ENCODE results near the gene TARS1.
"Not testable (repeated sequence)": the region's sequence is repeated elsewhere in the genome, so short reads cannot be mapped to it uniquely, and the experiment has no call there.

TARS1 gene

DNA sequence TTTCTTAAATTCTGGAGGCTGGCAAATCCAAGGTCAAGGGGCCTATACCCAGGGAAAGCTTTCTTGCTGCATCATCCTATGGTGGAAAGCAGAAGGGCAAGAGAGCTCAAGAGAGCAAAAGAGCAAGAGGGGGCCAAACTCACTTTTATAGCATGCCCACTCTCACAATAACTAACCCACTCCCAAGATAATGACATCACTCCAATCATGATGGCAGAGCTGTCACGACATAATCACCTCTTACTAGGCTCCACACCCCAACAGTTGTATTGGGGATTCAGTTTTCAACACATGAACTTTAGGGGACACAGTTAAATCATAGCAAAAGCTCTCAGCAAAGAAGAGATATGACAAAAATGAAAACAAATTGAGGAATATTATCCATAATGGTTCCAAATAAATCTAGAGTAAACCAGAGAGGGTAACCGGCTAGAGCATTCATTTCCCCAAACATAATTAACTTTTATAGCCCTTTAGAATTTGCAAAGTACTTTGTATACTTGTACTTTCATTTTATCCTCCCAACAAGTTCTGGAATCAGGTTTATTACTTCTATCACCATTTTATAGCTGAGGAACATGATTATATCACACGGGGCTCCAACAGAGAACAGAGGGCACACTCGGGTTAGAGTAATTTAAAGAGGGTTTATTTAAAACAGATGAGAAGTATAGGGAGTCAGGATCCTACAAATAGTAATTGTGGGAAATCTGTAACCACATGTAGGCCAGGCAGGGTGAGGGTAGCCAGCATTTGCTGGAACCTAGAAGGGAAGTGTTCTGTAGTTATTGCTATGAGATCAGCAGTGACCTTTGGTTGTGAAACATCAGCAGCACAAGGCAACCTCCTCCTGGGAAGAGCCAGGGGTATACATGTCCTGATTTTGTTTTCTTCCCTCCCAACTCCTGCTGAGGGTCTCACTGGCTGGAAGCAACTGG, 7.2 kb upstream of the TARS1 start:
- Histone ChIP-seq H4K20me1 (no peaks in the 10 kb centered on the region), H3K27me3 (no peaks in the 10 kb centered on the region), H3K4me2 (peak overlapping the region in 2 of 11 experiments; percentile 42 to 71; a peak in 4 of 22 replicates), H3K36me3 (no peaks in the 10 kb centered on the region), H3K9ac (no peak overlapping the region), H3K4me3 (no peak overlapping the region), H3K27ac (no peak overlapping the region), H3K9me3 (replicated peaks in 1 of 11) (peaks cover 8 to 18% (median 12%) of the 10 kb centered on the region in 11 experiments; a peak in 20 of 22 replicates), H3K4me1 (peaks cover 0 to 13% (median 2%) of the 10 kb centered on the region in 10 experiments; a peak in 6 of 20 replicates)
- no peak for TF ChIP-seq Cebpa-rat (IDR thresholded peaks at IDR 0.05)

DNA sequence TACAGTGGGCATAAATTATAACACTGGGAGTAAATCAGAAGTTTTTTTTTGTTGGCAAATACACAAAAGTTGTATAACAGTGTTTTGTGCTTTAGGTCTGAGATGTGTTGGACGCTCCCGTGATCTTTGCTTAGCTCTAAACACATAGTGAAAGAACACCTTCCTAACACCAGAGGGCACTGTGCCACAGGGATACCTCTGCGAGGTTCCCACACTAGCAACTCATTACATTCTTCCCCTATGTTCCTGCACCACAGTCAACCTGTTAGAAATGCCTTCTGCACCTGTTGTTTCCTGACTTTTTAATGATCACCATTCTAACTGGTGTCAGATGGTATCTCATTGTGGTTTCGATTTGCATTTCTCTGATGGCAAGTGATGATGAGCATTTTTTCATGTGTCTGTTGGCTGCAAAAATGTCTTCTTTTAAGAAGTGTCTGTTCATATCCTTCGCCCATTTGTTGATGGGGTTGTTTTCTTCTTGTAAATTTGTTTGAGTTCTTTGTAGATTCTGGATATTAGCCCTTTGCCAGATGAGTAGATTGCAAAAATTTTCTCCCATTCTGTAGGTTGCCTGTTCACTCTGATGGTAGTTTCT, 4.8 kb upstream of the TARS1 start:
- H3K4me1 ChIP-seq: peaks cover 9 to 23% (median 12%) of the 10 kb centered on the region in 10 experiments
- not testable (repeated sequence) for H4K20me1 ChIP-seq; H3K4me3 ChIP-seq; H3K27me3 ChIP-seq; H3K36me3 ChIP-seq; H3K9me3 ChIP-seq (replicated peaks in 1 of 11); H3K27ac ChIP-seq; H3K9ac ChIP-seq
- 0 out of 22 replicates have a peak overlapping the region, but pooled peaks of 1 of the 11 experiments have one; percentile 30 for H3K4me2 ChIP-seq

DNA sequence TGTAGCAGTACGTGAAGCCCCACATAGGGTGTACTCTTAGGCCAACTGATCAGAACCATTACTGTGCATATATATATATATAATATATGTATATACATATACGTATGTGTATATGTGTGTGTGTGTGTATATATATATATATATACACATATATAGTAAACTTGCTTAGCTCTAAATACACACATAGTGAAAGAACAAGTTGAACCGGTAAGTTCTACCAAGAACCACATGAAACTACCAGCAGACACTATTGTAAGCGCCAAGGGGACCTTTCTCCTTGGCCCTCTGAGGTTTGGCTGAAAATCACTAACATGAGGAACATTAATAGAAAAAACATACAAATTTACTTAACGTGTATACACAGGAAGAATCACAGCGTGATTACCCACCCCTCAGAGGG, 1.8 kb upstream of the TARS1 start:
- H3K4me2 ChIP-seq: peak overlapping the region; percentile 71 to 91 (median 84)
- no peaks in the 10 kb centered on the region for H3K9me3 ChIP-seq (replicated peaks in 1 of 11)
- peak overlapping the region in 2 of 11 experiments; percentile 84 to 93; a peak in 4 of 22 replicates for H3K27ac ChIP-seq
- peaks cover 20 to 36% (median 25%) of the 10 kb centered on the region in 10 experiments for H3K4me1 ChIP-seq
- peaks cover 13 to 28% (median 25%) of the 10 kb centered on the region in 11 experiments; a peak in 21 of 22 replicates for H4K20me1 ChIP-seq
- TF ChIP-seq Cebpa-rat (IDR thresholded peaks at IDR 0.05): no peak
- peak overlapping the region in 9 of 10 experiments; percentile 72 to 85 (median 83); a peak in 15 of 20 replicates for H3K4me3 ChIP-seq
- H3K36me3 ChIP-seq: peaks cover 4 to 17% (median 12%) of the 10 kb centered on the region in 11 experiments; a peak in 16 of 22 replicates
- H3K9ac ChIP-seq: peak overlapping the region in 10 of 11 experiments; percentile 83 to 96 (median 92); a peak in 14 of 22 replicates
- no peaks in the 10 kb centered on the region for H3K27me3 ChIP-seq

DNA sequence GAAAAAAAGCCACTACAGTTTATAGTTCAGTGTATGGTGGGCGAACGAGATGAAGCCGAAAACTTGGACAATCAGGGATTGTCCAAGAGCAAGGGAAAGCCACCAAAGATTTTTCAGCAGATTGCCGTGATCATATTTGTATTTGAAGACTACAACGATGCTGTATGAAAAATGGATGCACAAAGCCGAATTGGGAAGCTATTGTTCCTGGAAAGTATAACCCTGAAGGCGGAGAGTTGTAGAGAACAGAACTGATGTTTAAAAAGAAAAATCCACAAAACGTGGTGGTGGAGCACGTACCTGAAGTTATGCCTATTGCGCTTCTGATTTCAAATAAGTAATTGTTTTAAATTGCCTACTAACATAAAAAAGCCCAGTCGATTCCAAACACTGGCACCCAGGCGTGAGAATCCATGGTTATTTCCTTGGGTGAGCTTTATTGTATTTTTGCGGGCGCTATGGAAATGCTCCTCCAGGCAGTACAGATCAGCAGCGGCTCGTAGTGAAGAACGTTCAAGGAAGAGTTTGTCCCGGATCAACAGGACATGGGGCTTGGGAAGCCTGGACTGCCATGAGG, 772 bp upstream of the TARS1 start:
- peaks cover 23 to 38% (median 35%) of the 10 kb centered on the region in 11 experiments; a peak in 21 of 22 replicates for H4K20me1 ChIP-seq
- no peaks in the 10 kb centered on the region for H3K9me3 ChIP-seq (replicated peaks in 1 of 11)
- H3K27ac ChIP-seq: peak overlapping the region; percentile 77 to 97 (median 93)
- H3K4me3 ChIP-seq: peak overlapping the region; percentile 72 to 85 (median 82)
- peaks cover 11 to 27% (median 22%) of the 10 kb centered on the region in 11 experiments; a peak in 21 of 22 replicates for H3K36me3 ChIP-seq
- H3K9ac ChIP-seq: peak overlapping the region; percentile 83 to 96 (median 91)
- no peak for TF ChIP-seq Cebpa-rat (IDR thresholded peaks at IDR 0.05)
- peaks cover 20 to 44% (median 28%) of the 10 kb centered on the region in 10 experiments for H3K4me1 ChIP-seq
- H3K4me2 ChIP-seq: peak overlapping the region; percentile 71 to 91 (median 84)
- no peaks in the 10 kb centered on the region for H3K27me3 ChIP-seq

DNA sequence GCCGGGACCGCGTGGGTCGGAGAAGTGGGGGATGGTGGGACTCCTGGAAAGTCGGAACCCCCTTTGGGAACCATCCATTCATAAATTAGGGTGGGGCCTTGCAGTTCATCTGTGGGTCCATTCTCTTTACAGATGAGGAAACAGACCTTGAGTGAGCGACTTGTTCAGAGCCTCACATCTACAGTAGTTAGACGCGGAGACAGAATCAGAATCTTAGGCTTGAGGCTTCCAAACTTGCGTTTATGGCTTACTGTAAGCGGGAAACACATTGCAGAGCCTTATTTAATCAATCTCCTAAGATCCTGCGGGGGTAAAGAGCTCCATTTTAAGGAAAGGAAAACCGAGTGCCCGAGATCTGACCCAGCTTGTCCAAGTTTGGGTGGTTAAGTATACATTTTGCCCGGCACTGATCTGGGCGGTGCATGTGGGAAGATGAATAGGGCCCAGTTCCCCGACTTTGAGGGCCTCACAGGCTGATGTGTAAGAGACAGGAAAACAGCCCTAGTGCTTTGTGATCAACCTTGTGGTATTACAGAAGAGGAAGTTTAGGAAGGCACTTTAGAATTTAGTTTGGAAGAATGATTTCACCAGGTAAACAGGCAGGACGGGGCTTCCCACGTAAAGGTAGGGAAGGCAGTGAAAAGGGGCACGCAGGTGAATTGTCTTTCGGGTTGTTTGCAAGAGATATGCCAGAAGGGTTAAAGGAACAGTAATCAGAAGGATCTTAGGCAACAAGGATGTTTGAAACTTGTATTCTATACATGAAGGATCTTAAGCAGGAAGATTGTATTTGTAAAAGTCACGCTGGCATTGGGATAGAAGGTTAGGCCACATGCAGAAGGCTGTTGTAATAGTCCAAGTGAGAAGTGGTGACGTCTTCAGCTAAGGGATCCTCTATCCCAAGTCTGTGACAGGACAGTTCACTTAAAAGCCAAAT, 744 bp downstream of the TARS1 start:
- Histone ChIP-seq H3K4me3 (peak overlapping the region; percentile 72 to 85 (median 82)), H3K4me1 (peaks cover 20 to 56% (median 28%) of the 10 kb centered on the region in 10 experiments), H3K27ac (peak overlapping the region; percentile 84 to 97 (median 93)), H4K20me1 (peaks cover 39 to 53% (median 51%) of the 10 kb centered on the region in 11 experiments; a peak in 21 of 22 replicates), H3K36me3 (peaks cover 26 to 42% (median 37%) of the 10 kb centered on the region in 11 experiments), H3K9me3 (replicated peaks in 1 of 11) (no peaks in the 10 kb centered on the region), H3K9ac (peak overlapping the region; percentile 83 to 96 (median 91)), H3K27me3 (no peaks in the 10 kb centered on the region), H3K4me2 (peak overlapping the region; percentile 75 to 95 (median 86))
- no peak for TF ChIP-seq Cebpa-rat (IDR thresholded peaks at IDR 0.05)

DNA sequence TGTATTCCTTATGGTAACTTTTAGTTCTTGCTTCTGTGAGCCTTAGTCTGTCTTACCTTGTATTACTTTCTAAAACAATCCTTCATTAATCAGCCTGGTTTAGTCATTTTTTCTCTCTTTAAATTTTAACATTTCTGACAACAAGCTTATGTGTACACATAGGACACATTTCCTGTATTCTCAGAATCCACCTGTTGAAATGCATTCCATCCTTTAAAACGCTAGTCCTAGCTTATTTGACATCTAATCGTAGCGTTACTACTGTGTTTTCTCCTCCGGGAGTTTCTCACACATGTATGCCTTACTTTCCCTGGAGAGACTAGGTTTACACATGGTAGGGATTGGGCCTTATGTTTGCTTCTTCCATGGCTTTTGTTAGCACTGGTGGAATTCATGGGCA, 3.8 kb downstream of the TARS1 start:
- Histone ChIP-seq H3K27me3 (no peaks in the 10 kb centered on the region), H3K4me3 (no peak overlapping the region), H3K36me3 (peaks cover 56 to 72% (median 67%) of the 10 kb centered on the region in 11 experiments), H3K9me3 (replicated peaks in 1 of 11) (no peaks in the 10 kb centered on the region), H3K9ac (no peak overlapping the region), H3K27ac (no peak overlapping the region), H3K4me1 (peaks cover 13 to 61% (median 22%) of the 10 kb centered on the region in 10 experiments), H4K20me1 (peaks cover 58 to 81% (median 78%) of the 10 kb centered on the region in 11 experiments; a peak in 21 of 22 replicates), H3K4me2 (peak overlapping the region in 7 of 11 experiments; percentile 7 to 91 (median 21); a peak in 6 of 22 replicates)
- no peak for TF ChIP-seq Cebpa-rat (IDR thresholded peaks at IDR 0.05)

DNA sequence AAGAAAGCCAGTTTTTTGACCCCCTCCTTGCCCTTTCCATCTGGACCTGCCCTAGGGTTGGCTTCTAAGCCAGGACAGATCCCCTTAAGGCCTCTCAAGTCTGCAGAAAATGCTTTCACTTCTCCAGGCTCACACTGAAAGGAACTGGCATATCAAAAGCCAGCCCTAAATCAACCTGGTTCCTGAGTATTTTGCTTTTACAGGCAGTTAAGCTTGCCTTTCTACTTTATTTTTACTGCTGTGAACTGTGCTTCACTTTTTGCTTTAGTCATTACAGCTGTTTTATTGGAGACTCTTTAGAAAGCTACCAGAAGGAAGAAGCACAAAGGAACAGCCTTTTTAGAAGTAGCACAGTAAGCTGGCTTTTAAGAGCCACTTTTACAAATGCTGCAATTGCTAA, 5.0 kb downstream of the TARS1 start:
- no peaks in the 10 kb centered on the region for H3K9me3 ChIP-seq (replicated peaks in 1 of 11)
- H3K9ac ChIP-seq: peak overlapping the region in 1 of 11 experiments; percentile 14; a peak in 1 of 22 replicates
- TF ChIP-seq Cebpa-rat (IDR thresholded peaks at IDR 0.05): no peak
- H3K36me3 ChIP-seq: peaks cover 69 to 85% (median 80%) of the 10 kb centered on the region in 11 experiments
- H4K20me1 ChIP-seq: peaks cover 58 to 94% (median 90%) of the 10 kb centered on the region in 11 experiments; a peak in 21 of 22 replicates
- H3K27me3 ChIP-seq: no peaks in the 10 kb centered on the region
- H3K4me2 ChIP-seq: peak overlapping the region in 2 of 11 experiments; percentile 49 to 87; a peak in 4 of 22 replicates
- H3K4me1 ChIP-seq: peaks cover 10 to 57% (median 19%) of the 10 kb centered on the region in 10 experiments
- H3K4me3 ChIP-seq: no peak overlapping the region
- H3K27ac ChIP-seq: peak overlapping the region in 1 of 11 experiments; percentile 14; a peak in 1 of 22 replicates
